OCI-LY7 (cell line): ENCODE measurements around the gene RAPGEF5. TPM values are rescaled to one million over a fixed set of nuclear protein-coding genes. Genes with fewer than 3 reads are reported as not detected.

Experiments used
- BruUV-seq: library from RNA; stranded (reverse); fragments of 400-500 nt; replicated peaks from 2 replicates; lab custom pipeline; 2021; lab: Mats Ljungman, UMichigan
- CTCF ChIA-PET: fragments of 300-600 bp; sonication (Branson Sonifier 250); formaldehyde crosslinking; loops from one replicate; lab custom pipeline; 2022; ENCODE audit warnings: antibody characterized with exemption; ENCODE audit not compliant: unreplicated experiment; lab: Charles Lee
- POLR2A ChIA-PET: fragments of 300-600 bp; sonication (Branson Sonifier 250); formaldehyde crosslinking; loops from one replicate; lab custom pipeline; 2022; ENCODE audit warnings: antibody characterized with exemption; lab: Charles Lee
- DNase-seq: peaks from one replicate; pipeline ENCODE4 v3.0.0-alpha.2; 2015; ENCODE audit warnings: low spot score
- H2AFZ ChIP-seq: fragments of 200-600 bp; sonication (generic), shearing (Covaris generic); 2 replicates; pipeline ENCODE4 v1.6.1; 2014; ENCODE audit warnings: mild to moderate bottlenecking, antibody characterized with exemption, low read length, moderate library complexity
- H3K27ac ChIP-seq: fragments of 200-600 bp; sonication (generic); 2 replicates; pipeline ENCODE4 v1.5.1; 2014; ENCODE audit warnings: mixed run types, low read depth, mild to moderate bottlenecking, moderate library complexity, low read length, inconsistent platforms; ENCODE audit not compliant: poor library complexity, severe bottlenecking
- H3K36me3 ChIP-seq: fragments of 200-600 bp; sonication (generic); 2 replicates; pipeline ENCODE4 v1.6.1; 2014; ENCODE audit warnings: mild to moderate bottlenecking, antibody characterized with exemption, low read length, moderate library complexity, mixed read lengths; ENCODE audit not compliant: insufficient read depth
- H3K4me1 ChIP-seq: fragments of 200-600 bp; sonication (generic); 2 replicates; pipeline ENCODE4 v1.5.1; 2014; ENCODE audit warnings: mild to moderate bottlenecking, low read length; ENCODE audit not compliant: insufficient read depth, poor library complexity, severe bottlenecking
- H3K4me2 ChIP-seq: fragments of 200-600 bp; sonication (generic); 2 replicates; pipeline ENCODE4 v1.6.1; 2014; ENCODE audit warnings: mild to moderate bottlenecking, low read length
- H3K4me3 ChIP-seq: fragments of 200-600 bp; sonication (generic); 2 replicates; pipeline ENCODE4 v1.5.1; 2014; ENCODE audit warnings: mild to moderate bottlenecking, low read depth, low read length; ENCODE audit not compliant: poor library complexity, severe bottlenecking
- H3K79me2 ChIP-seq: fragments of 200-600 bp; sonication (generic); 2 replicates; pipeline ENCODE4 v1.6.1; 2016; ENCODE audit warnings: low read depth, mild to moderate bottlenecking, low read length, moderate library complexity, mixed read lengths; ENCODE audit not compliant: insufficient read depth
- H3K9me2 ChIP-seq: fragments of 200-600 bp; sonication (generic); 2 replicates; pipeline ENCODE4 v1.6.1; 2016; ENCODE audit warnings: mild to moderate bottlenecking, low read length, mixed read lengths; ENCODE audit not compliant: insufficient read depth
- H3K9me3 ChIP-seq: fragments of 200-600 bp; sonication (generic); 2 replicates; pipeline ENCODE4 v1.6.1; 2014; ENCODE audit warnings: mild to moderate bottlenecking, mixed run types, low read length, mixed read lengths
- H4K20me1 ChIP-seq: fragments of 200-600 bp; sonication (generic); 2 replicates; pipeline ENCODE4 v1.6.1; 2014; ENCODE audit warnings: mild to moderate bottlenecking, antibody characterized with exemption, low read length, moderate library complexity, mixed read lengths; ENCODE audit not compliant: insufficient read depth
- CTCF ChIP-seq: fragments of 200-600 bp; sonication (generic); conservative IDR thresholded peaks from 2 replicates; pipeline ENCODE4 v1.5.1; 2014; ENCODE audit warnings: mild to moderate bottlenecking, antibody characterized with exemption, low read length, moderate library complexity, mixed read lengths
- EZH2phosphoT487 ChIP-seq: fragments of 200-600 bp; sonication (generic); IDR thresholded peaks from 2 replicates; pipeline ENCODE4 v1.6.1; 2018; ENCODE audit warnings: low read depth, borderline replicate concordance, mild to moderate bottlenecking, mixed run types, antibody characterized with exemption, low read length, moderate library complexity, mixed read lengths
- intact Hi-C: fragments of 100-400 bp; cut with micrococcal nuclease; formaldehyde crosslinking; loops from one replicate; pipeline ENCODE4 v1.10.0; 2022; ENCODE audit not compliant: unreplicated experiment
- total RNA-seq, 2 experiments: library from RNA; depleted of rRNA in 1 of 2; stranded (reverse); fragments of >200 nt in 1 of 2; shearing (Covaris generic) in 1 of 2; gene quantifications; 2 replicates each; pipeline ENCODE4 v1.2.3, GENCODE V29; 2014 to 2022

The RAPGEF5 gene
- total RNA-seq, 2 experiments from 2014 or later: 114 to 115 TPM

- Histone ChIP-seq H2AFZ (no peak overlapping the region), H3K9me2 (no peaks in the 10 kb centered on the region), H3K27ac (no peak overlapping the region), H3K4me1 (no peaks in the 10 kb centered on the region), H3K36me3 (peaks cover 100% of the 10 kb centered on the region), H3K79me2 (no peaks in the 10 kb centered on the region), H4K20me1 (no peaks in the 10 kb centered on the region), H3K9me3 (no peaks in the 10 kb centered on the region), H3K4me2 (no peak overlapping the region), H3K4me3 (no peak overlapping the region)
- ChIA-PET CTCF (no interaction called here), POLR2A (interaction anchor here (0.7 kb wide), 2 partner anchors 103 to 238 kb away, joined by 3 read pairs; no protein-coding TSS in a partner anchor)
- intact Hi-C loops: no loop called here
- BruUV-seq: no TSS peak
- no peak for DNase-seq
- TF ChIP-seq EZH2phosphoT487 (no peak), CTCF (no peak)
Measured at GRCh38 chr7:22219739-22220493, 137.0 kb downstream of the RAPGEF5 start.

GRCh38 chr7:22219036-22219435 is 137.9 kb downstream of the RAPGEF5 start:
- DNase-seq: no peak
- Histone ChIP-seq H3K4me1 (no peaks in the 10 kb centered on the region), H3K79me2 (no peaks in the 10 kb centered on the region), H3K27ac (no peak overlapping the region), H3K4me2 (no peak overlapping the region), H3K9me3 (no peaks in the 10 kb centered on the region), H2AFZ (no peak overlapping the region), H4K20me1 (no peaks in the 10 kb centered on the region), H3K9me2 (no peaks in the 10 kb centered on the region), H3K4me3 (no peak overlapping the region), H3K36me3 (peaks cover 100% of the 10 kb centered on the region)
- no peak for TF ChIP-seq CTCF
- no peak for TF ChIP-seq EZH2phosphoT487
- ChIA-PET POLR2A (no interaction called here), CTCF (no interaction called here)
- BruUV-seq: no TSS peak
- intact Hi-C loops: no loop called here

GRCh38 chr7:22216832-22217475 is 140.0 kb downstream of the RAPGEF5 start:
- Histone ChIP-seq H3K4me3 (no peak overlapping the region), H3K4me1 (no peaks in the 10 kb centered on the region), H3K79me2 (no peaks in the 10 kb centered on the region), H3K9me3 (no peaks in the 10 kb centered on the region), H3K36me3 (peaks cover 99% of the 10 kb centered on the region), H2AFZ (no peak overlapping the region), H4K20me1 (no peaks in the 10 kb centered on the region), H3K27ac (no peak overlapping the region), H3K4me2 (no peak overlapping the region), H3K9me2 (no peaks in the 10 kb centered on the region)
- TF ChIP-seq CTCF (no peak), EZH2phosphoT487 (no peak)
- no TSS peak for BruUV-seq
- POLR2A ChIA-PET: interaction anchor here (1.1 to 2.7 kb wide), 6 partner anchors 9 to 1046 kb away, joined by 4 to 14 read pairs (median 4); no protein-coding TSS in a partner anchor
- intact Hi-C loops: no loop called here
- CTCF ChIA-PET: no interaction called here
- DNase-seq: no peak
